Stimulated activated CD8-positive, alpha-beta memory T cell treated with anti-CD3 and anti-CD28 coated beads, Interleukin-15, amount 100 ng/mL, for 4 hours (primary cell): ENCODE measurements around the gene CDK13.

Experiments used
- DNase-seq, 2 donors: peaks; one replicate each; pipeline ENCODE4 v3.0.0-alpha.2; 2020; ENCODE audit warnings: low read depth in 2 of 2

The CDK13 gene

DNA sequence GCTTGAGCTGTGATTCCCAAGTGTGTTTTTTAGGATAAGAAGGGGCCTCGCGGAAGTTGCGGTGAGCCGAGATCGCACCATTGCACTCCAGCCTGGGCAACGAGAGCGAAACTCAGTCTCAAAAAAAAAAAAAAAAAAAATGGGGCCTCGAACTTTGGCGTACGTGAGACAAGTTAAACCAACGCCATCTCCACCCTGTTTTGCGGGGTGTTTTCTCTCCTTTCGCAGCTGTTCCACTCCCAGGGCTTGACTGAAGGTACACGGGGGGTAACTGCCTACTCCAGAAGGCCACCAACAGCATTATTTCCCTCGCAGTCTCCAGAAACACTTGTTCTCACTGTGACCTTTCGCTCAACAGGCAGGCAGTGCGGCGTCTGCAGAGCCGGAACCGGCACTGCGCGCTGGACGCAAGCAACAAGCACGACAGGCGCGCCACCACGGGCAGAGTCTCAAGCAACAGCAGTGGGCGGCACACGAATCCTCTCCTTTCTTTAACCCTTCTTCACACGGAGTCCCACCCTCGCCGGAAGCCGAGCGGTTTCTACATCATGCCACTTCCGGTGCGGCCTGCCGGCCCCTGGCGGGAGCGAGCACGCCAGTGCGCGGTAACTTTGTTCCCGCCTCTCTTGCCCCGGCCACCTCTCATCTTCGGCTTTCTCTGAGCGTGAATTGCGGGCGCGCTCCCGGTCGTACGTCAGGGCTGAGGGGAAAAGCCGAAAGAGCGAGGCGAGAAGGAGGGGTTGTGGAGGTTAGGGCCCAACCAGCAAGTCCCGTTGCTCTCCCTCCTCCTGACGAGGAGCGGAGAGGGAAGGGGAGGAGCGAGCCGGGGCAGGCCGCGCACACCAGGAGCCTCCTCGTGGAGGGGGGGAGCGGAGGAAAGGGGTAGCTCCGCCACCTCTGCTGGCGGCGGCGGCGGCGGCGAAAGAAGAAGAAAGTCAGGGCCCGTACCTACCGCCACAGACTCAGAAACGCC lies 814 bp upstream of the CDK13 start:
- peak; percentile 96 to 97 for DNase-seq

DNA sequence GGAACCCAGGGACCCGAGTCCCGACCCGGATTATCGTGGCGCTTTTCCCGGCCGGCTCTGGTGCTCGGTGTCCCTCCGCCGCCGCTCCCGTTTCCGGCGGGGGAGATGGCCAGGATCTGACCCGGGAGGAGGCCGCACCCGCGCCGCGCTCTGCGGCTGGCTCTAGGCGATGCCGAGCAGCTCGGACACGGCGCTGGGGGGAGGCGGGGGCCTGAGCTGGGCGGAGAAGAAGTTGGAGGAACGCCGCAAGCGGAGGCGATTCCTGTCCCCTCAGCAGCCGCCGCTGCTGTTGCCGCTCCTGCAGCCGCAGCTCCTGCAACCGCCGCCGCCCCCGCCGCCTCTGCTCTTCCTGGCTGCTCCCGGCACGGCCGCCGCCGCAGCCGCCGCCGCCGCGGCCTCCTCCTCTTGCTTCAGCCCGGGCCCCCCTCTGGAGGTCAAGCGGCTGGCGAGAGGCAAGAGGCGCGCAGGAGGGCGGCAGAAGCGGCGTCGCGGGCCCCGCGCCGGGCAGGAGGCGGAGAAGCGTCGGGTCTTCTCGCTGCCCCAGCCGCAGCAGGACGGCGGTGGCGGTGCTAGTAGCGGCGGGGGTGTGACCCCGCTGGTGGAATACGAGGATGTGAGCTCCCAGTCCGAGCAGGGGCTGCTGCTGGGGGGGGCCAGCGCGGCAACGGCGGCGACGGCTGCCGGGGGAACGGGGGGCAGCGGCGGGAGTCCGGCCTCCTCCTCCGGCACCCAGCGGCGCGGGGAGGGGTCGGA lies 593 bp downstream of the CDK13 start:
- DNase-seq: peak in 1 of 2 donors; percentile 29

DNA sequence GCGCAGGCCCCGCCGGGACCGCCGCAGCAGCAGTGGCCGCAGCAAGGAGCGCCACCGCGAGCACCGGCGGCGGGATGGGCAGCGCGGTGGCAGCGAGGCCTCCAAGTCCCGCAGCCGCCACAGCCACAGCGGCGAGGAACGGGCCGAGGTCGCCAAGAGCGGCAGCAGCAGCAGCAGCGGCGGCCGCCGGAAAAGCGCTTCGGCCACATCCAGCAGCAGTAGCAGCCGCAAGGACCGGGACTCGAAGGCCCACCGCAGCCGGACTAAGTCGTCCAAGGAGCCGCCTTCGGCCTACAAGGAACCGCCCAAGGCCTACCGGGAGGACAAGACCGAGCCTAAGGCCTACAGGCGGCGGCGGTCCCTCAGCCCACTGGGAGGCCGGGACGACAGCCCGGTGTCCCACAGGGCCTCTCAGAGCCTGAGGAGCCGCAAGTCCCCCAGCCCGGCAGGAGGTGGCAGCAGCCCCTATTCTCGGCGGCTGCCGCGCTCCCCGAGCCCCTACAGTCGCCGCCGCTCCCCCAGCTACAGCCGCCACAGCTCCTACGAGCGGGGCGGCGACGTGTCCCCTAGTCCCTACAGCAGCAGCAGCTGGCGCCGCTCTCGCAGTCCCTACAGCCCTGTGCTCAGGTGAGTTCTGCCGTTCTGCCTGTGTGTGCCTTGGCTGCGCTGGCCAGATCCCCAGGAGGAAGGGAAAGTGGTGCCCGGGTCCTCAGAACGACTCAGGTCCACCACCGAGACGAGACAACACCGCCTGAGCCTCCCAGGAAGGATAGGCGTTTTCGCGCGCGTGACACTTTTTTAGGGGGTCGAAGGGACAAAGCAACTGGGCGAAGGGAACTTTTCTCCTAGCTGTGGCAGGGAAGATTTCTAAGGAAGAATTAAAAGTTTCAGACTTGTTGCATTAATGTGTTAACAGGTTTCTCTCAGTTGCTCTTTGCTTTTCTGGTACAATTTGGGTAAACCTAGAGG lies 1.5 kb downstream of the CDK13 start:
- peak; percentile 36 to 52 for DNase-seq

DNA sequence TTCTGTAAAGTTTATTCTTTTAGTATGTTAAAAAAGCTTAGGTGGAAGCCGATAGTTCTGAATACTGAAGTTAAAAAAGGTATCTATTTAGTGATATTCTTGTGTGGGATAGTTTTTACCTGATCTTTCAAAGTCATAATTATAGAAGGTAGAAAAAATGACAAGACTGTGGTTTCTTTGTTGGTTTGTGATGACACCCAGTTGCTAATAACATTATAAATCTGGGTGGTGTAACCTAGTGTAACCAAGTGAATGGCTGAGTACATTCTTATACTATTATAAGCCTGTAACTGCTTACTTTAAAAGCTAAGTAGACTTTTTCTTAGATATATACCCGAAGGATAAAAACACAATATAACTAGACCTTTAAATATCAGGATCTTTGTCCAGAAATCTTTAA lies 2.3 kb downstream of the CDK13 start:
- DNase-seq: no peak

DNA sequence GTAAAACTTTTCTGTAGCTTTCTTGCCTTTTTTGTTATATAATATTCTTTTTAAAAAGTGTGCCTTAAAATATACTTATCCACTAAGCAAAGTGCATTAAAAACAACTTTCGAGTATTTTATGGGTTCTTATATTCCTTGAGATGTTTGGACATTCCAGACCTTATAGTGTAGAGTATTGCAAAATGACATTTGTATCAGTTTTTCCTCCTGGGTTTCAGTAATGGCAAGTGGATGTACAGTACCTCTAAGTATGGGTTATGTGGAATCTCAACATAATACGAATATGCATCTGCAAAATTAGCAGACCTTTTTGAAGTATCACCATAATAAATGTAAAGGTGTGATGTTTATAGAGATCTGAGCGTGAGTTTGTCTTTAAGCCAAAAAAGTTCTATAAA lies 2.7 kb downstream of the CDK13 start:
- DNase-seq: no peak

DNA sequence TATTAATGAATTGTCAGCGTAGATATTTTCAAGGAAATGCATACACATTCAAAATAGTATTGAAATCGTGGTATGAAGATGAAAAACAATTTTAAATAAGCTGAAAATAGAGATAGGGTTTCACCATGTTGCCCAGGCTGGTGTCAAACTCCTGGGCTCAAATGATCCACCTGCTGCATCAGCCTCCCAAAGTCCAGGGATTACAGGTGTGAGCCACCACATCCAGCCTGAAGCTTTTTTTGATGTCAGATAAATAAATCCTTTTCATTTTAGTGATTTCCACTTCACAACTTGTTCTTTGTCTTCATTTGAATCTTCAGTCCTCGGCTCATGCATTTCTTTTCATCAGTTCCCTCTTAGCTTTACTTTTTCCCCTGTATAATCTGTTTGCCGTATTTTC lies 4.6 kb downstream of the CDK13 start:
- DNase-seq: no peak

DNA sequence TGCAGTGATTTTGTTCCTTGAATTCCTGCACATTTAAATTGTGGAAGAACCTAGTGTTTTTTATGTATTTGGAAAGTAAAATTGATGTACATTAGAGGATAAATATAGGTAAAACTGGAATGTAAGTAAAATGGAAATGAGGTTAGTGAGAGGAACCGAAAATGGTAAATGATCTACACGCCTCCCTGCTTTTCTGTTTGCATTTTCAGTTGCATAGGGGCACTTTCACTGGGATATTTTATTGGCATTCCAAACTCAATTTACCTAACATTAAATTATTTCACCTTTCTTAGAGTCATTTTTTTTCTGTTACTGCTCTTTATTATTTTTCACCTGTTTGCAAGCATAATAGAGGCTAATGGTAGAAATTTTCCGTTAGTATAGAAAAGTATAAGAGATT lies 8.0 kb downstream of the CDK13 start:
- DNase-seq: no peak

DNA sequence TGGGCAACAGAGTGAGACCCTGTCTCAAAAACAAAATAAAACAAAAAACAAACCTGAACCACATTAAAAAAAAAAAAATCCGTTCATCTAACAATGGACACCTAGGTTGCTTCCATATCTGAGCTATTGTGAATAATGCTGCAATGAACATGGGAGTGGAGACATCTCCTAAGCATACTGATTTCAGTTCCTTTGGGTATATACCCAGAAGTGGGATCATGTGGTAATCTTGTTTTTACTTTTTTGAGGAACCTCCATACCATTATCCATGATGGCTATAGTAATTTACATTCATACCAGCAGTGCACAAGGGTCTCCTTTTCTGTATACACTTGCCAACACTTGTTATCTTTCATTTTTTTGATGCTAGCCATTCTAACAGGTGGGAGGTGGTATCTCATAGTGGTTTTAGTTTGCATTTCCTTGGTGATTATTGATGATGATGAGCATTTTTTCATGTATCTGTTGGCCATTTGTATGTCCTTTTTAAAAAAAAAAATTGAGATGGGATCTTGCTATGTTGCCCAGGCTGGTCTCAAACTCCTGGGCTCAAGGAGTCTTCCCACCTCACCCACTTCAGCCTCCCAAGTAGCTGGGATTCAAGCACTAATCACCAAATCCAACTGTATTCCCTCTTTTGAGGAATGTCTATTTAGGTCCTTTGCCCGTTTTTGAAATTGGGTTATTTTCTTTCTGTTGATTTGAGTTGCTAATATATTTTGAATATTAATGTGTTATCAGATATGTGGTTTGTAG lies 17.5 kb downstream of the CDK13 start:
- no peak for DNase-seq

DNA sequence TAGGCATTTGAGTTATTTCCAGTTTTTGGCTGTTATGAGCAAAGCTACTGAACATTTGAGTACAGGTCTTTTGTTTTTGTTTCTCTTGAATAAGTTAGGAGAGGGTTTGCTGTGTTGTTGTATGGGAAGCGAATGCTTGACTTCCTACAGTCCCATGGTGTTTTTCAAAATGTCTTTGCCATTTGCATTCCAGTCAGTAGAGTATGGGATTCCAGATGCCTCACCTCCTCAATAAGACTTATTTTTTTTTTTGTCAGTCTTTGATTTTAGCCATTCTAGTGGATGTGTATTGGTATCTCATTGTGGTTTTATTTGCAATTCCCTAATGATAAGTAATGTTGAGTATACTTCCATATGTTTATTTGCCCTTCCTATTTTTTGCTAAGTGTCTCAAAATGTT lies 19.4 kb downstream of the CDK13 start:
- DNase-seq: no peak

DNA sequence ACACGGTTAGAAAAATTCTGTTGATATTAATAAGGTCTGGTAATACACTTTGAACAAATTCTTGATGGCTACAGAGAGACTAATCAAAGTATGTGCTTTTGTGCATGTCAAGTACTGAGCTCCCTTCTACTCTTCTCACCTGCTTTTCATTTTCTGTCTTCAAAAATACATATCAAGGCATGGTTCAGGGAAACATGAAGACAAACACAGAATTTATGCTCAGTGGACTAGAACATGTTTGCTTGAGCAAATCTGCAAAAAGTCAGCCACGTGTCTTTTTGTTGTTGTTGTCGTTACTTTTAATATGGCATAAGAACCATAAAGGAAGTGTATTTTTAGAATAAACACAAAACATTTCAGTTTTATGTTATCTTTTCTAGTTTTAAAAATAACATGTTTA lies 21.9 kb downstream of the CDK13 start:
- no peak for DNase-seq

DNA sequence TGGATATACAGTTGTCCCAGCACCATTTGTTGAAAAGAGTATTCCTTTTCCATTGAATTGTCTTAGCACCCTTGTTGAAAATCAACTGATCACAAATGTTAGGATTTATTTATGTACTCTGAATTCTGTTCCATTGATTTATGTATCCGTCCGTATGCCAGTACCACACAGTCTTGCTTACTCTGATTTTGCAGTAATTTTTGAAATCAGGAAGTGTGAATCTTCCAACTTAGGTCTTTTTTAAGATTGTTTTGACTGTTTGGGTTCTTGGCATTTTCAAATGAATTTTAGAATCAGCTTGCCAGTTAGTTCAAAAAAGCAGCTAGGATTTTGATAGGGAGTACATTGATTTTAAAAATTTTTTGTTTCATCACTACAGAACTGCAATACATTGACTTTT lies 23.7 kb downstream of the CDK13 start:
- DNase-seq: no peak

DNA sequence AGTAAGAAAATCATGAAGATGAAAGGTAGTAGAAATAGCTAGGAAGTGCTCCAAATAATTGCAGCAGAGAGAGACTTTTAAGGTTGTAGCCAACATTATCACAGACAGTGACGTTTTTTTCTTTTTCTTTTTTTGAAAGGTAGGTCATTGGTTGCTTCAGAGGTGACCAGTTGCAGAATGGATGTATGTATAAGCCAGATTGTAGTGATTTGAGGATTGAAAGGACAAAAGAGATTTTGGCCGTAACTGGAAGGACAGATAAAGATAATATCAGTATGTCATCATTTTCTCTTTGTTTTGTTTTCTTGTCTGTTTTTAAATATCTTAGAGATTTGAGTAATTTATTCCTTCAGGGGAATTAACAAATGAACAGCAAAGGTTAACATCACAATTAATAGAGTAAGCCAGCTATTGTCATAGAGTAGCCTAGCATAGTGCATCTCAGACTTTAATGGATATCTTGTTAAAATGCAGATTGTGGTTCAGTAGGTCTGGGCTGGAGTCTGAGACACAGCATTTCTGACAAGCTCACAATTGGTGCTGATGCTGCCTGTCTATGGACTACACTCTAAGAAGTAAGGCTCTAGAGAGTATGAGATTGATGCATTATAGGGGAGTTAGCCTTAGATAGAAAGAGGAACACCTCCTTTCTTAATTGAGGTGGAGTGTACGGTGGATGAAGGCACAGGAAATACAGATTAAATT lies 28.3 kb downstream of the CDK13 start:
- DNase-seq: no peak

DNA sequence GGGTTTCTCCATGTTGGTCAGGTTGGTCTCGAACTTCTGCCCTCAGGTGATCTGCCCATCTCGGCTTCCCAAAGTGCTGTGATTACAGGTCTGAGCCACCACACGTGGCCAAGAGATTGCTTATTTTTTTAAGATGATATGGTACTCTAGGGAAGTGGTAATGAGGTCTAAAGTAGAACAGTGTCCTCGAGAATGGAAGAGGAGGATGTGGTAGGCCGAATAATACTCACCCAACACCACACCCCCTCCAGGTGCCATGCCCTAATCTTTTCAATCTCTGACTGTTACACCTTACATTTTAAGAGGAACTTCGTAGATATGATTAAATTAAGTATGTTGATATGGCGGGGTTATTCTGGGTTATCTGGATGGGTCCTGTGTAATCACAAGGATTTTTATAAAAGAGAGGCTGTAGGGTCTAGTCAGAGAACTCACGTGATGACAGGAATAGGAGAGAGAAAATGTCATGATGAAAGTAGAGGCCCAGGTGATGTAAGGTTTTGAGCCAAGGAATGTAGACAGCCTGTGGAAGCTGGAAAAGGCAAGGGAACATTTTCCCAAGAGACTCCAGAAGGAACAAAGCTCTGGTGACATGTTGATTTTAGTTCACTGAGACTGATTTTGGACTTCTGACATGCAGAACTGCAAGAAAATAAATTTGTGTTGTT lies 29.5 kb downstream of the CDK13 start:
- DNase-seq: no peak

DNA sequence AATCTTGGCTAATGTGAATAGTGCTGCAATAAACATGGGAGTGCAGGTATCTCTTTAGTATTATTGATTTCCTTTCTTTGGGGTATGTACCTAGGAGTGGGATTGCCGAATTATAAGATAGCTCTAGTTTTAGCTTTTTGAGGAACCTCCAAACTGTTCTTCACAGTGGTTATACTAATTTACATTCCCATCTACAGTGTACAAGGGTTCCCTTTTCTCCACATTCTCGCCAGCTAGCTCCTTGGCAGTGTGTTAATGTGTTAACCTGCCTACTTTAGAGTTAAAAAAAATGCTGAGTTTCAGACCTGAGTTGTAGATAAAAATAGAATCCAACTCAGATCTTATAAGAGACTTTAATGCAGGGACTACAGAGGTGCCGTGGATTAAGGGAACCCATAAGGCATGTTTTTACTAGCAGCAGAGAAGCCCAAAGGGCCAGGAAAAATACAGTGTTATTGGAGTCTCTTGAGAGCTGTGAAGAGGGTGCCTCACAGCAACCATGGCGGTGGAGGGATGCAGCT lies 35.4 kb downstream of the CDK13 start:
- DNase-seq: no peak

DNA sequence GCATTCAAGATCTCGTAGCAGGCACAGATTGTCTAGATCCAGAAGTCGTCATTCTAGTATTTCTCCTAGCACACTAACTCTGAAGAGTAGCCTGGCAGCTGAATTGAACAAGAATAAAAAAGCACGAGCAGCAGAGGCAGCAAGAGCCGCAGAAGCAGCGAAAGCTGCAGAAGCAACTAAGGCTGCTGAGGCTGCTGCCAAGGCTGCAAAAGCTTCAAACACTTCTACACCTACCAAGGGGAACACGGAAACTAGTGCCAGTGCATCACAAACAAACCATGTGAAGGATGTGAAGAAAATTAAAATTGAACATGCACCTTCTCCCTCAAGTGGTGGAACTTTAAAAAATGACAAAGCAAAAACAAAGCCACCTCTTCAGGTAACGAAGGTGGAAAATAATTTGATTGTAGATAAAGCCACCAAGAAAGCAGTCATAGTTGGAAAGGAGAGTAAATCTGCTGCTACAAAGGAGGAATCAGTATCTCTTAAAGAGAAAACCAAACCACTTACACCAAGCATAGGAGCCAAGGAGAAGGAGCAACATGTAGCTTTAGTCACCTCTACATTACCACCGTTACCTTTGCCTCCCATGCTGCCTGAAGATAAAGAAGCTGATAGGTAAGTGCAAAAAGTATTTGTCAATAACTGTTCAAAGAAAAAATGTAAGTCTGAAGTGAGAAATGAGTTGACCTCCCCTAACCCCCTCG lies 37.7 kb downstream of the CDK13 start:
- no peak for DNase-seq

DNA sequence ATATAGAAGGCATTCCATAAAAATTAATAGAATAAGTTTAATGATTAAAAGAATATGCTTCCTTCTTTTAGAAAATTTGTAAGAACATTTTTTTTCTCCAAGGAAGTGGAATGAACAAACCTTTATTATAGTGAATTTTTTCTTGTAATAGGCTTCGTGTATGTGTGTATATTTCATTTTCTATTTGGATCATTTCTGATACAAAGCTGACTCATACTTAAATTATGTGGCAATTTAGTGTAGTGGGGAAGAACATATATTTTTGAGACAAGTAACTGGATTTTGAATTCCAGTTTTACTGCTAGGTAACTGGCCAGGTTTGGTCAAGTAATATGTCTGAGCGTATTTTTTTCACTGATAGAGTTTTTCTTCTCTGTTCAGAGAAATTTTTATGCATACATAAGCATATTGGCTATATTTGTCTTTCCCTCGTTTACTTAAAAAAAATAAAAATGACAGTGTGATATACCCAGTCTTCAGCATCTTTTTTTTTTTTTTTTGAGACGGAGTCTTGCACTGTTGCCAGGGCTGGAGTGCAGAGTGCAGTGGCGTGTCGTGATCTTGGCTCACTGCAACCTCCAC lies 50.8 kb downstream of the CDK13 start:
- no peak for DNase-seq

DNA sequence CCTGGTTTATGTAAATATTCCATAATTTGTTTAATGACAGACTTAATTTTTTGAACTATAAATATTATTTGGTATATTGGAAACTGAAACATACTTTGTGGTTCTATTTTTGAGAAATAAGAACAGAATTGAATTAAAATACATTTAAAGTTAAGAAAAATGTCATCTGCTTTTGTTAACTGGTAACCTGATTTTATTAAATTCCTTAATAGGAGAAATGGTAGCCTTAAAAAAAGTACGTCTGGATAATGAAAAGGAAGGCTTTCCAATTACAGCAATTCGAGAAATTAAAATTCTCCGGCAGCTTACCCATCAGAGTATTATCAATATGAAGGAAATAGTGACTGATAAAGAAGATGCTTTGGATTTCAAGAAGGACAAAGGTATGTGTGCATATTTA lies 51.6 kb downstream of the CDK13 start:
- DNase-seq: no peak

DNA sequence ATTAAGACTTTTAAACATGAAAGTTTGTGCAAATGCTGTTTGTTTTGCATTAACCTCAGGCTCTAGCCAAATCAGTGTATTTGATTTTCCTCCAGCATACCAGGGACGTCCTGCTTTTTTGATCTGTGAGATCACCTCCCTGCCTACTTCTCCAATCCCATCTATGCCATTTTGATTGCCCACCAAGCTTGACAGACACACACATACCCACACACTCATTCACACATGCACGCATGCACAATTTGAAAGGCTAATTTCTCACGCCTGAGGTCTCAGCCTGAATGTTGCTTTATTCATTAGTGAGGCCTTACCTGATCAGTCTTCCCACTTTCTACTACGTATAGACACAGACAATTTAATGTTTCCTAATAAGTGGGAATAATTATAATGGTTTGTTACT lies 53.5 kb downstream of the CDK13 start:
- DNase-seq: no peak
